ENCODE data around the gene SH3GL2.

SH3GL2 gene

GRCh38 chr9:17825265-17825659, 246.4 kb downstream of the SH3GL2 start:
- no peak overlapping the region for H3K4me3 ChIP-seq (replicated peaks in 1 of 2; ENCODE audit: low read depth in 2 of 2, low read length in 2 of 2)
- DNase-seq (ENCODE audit: low read depth in 2 of 2): no peak
- TF ChIP-seq CTCF (IDR thresholded peaks at IDR 0.05; ENCODE audit: low read depth, low read length): no peak

- no peak overlapping the region for H3K4me3 ChIP-seq (replicated peaks in 1 of 2; ENCODE audit: low read depth in 2 of 2, low read length in 2 of 2)
- TF ChIP-seq CTCF (IDR thresholded peaks at IDR 0.05; ENCODE audit: low read depth, low read length): no peak
- DNase-seq (ENCODE audit: low read depth in 2 of 2): no peak
Measured at GRCh38 chr9:17829064-17829463, 250.2 kb downstream of the SH3GL2 start.

GRCh38 chr9:17829812-17830385, 251.0 kb downstream of the SH3GL2 start:
- no peak for DNase-seq (ENCODE audit: low read depth in 2 of 2)
- H3K4me3 ChIP-seq (replicated peaks in 1 of 2; ENCODE audit: low read depth in 2 of 2, low read length in 2 of 2): no peak overlapping the region
- no peak for TF ChIP-seq CTCF (IDR thresholded peaks at IDR 0.05; ENCODE audit: low read depth, low read length)

GRCh38 chr9:17832812-17833211, 253.9 kb downstream of the SH3GL2 start:
- TF ChIP-seq CTCF (IDR thresholded peaks at IDR 0.05; ENCODE audit: low read depth, low read length): no peak
- DNase-seq (ENCODE audit: low read depth in 2 of 2): peak in 1 of 2 donors; percentile 38
- no peak overlapping the region for H3K4me3 ChIP-seq (replicated peaks in 1 of 2; ENCODE audit: low read depth in 2 of 2, low read length in 2 of 2)

- H3K4me3 ChIP-seq (replicated peaks in 1 of 2; ENCODE audit: low read depth in 2 of 2, low read length in 2 of 2): no peak overlapping the region
- no peak for TF ChIP-seq CTCF (IDR thresholded peaks at IDR 0.05; ENCODE audit: low read depth, low read length)
Measured at GRCh38 chr9:17833846-17834245, 255.0 kb downstream of the SH3GL2 start.

GRCh38 chr9:17837965-17838364, 259.1 kb downstream of the SH3GL2 start:
- TF ChIP-seq CTCF (IDR thresholded peaks at IDR 0.05; ENCODE audit: low read depth, low read length): no peak
- H3K4me3 ChIP-seq (replicated peaks in 1 of 2; ENCODE audit: low read depth in 2 of 2, low read length in 2 of 2): no peak overlapping the region
- DNase-seq (ENCODE audit: low read depth in 2 of 2): no peak

More at GRCh38 chr9:17833846-17834245, 255.0 kb downstream of the SH3GL2 start:
- no peak for DNase-seq (ENCODE audit: low read depth in 2 of 2)

- no peak for DNase-seq (ENCODE audit: low read depth in 2 of 2)
- no peak for TF ChIP-seq CTCF (IDR thresholded peaks at IDR 0.05; ENCODE audit: low read depth, low read length)
- no peak overlapping the region for H3K4me3 ChIP-seq (replicated peaks in 1 of 2; ENCODE audit: low read depth in 2 of 2, low read length in 2 of 2)
Measured at GRCh38 chr9:17839776-17840175, 260.9 kb downstream of the SH3GL2 start.

Measured in cardiac fibroblast (primary cell).